PC-9 (cell line): Measurements from ENCODE around the gene FBH1. TPM values are rescaled to one million over a fixed set of nuclear protein-coding genes. Genes with fewer than 3 reads are reported as not detected.

Experiments used
- BruUV-seq: library from RNA; stranded (reverse); fragments of 400-500 nt; replicated peaks from 2 replicates; lab custom pipeline; 2021; lab: Mats Ljungman, UMichigan
- CTCF ChIA-PET: fragments of 300-600 bp; sonication (Branson Sonifier 250); formaldehyde crosslinking; loops from one replicate; lab custom pipeline; 2022; ENCODE audit warnings: antibody characterized with exemption; lab: Charles Lee
- POLR2A ChIA-PET: fragments of 300-600 bp; sonication (Branson Sonifier 250); formaldehyde crosslinking; loops from one replicate; lab custom pipeline; 2022; ENCODE audit warnings: antibody characterized with exemption; ENCODE audit not compliant: unreplicated experiment; lab: Charles Lee
- DNase-seq, 2 experiments: peaks; one replicate each; pipeline versions ENCODE4 v3.0.0 to v3.0.0-alpha.2; 2015 to 2022; ENCODE audit warnings: mixed read lengths in 1 of 2
- H2AFZ ChIP-seq: fragments of 200-600 bp; sonication (generic); 2 replicates; pipeline ENCODE4 v1.8.1; 2017; ENCODE audit warnings: antibody characterized with exemption
- H3F3A ChIP-seq: fragments of 200-600 bp; sonication (generic); 2 replicates; pipeline ENCODE4 v1.8.1; 2017; ENCODE audit warnings: antibody characterized with exemption, mild to moderate bottlenecking, low read depth; ENCODE audit not compliant: insufficient read depth
- H3K27ac ChIP-seq: fragments of 200-600 bp; sonication (generic); 2 replicates; pipeline ENCODE4 v1.6.1; 2016; ENCODE audit warnings: mixed run types
- H3K27me3 ChIP-seq: fragments of 200-600 bp; sonication (generic); 2 replicates; pipeline ENCODE4 v1.6.1; 2016; ENCODE audit warnings: low read depth, mixed run types; ENCODE audit not compliant: insufficient read depth
- H3K36me3 ChIP-seq: fragments of 200-600 bp; sonication (generic); 2 replicates; pipeline ENCODE4 v1.6.1; 2016; ENCODE audit warnings: low read depth, mixed run types
- H3K4me1 ChIP-seq: fragments of 200-600 bp; sonication (generic); replicated peaks from 2 replicates; pipeline ENCODE4 v1.6.1; 2016; ENCODE audit warnings: mixed run types; ENCODE audit not compliant: insufficient read depth
- H3K4me2 ChIP-seq: fragments of 200-600 bp; sonication (generic); 2 replicates; pipeline ENCODE4 v1.6.1; 2017; ENCODE audit warnings: mixed run types
- H3K4me3 ChIP-seq: fragments of 200-600 bp; sonication (generic); 2 replicates; pipeline ENCODE4 v1.6.1; 2016; ENCODE audit warnings: mixed run types
- H3K79me2 ChIP-seq: fragments of 200-600 bp; sonication (generic); 2 replicates; pipeline ENCODE4 v1.6.1; 2017; ENCODE audit warnings: low read depth, mixed run types
- H3K9me2 ChIP-seq: fragments of 200-600 bp; sonication (generic); 2 replicates; pipeline ENCODE4 v1.8.1; 2017; ENCODE audit warnings: mild to moderate bottlenecking; ENCODE audit not compliant: insufficient read depth
- H3K9me3 ChIP-seq: fragments of 200-600 bp; sonication (generic); 2 replicates; pipeline ENCODE4 v1.8.1; 2016; ENCODE audit warnings: low read depth; ENCODE audit not compliant: insufficient read depth
- H4K20me1 ChIP-seq: fragments of 200-600 bp; sonication (generic); 2 replicates; pipeline ENCODE4 v1.8.1; 2017; ENCODE audit not compliant: insufficient read depth
- CTCF ChIP-seq: fragments of 200-600 bp; sonication (generic); conservative IDR thresholded peaks from 2 replicates; pipeline ENCODE4 v1.6.1; 2017; ENCODE audit warnings: mixed run types, antibody characterized with exemption, mild to moderate bottlenecking, moderate library complexity
- EZH2 ChIP-seq: fragments of 200-600 bp; sonication (generic); IDR thresholded peaks from 2 replicates; pipeline ENCODE4 v1.8.0; 2017; ENCODE audit warnings: antibody characterized with exemption, low read depth
- intact Hi-C: fragments of 100-400 bp; cut with micrococcal nuclease; formaldehyde crosslinking; loops from one replicate; pipeline ENCODE4 v1.10.0; 2022; ENCODE audit not compliant: unreplicated experiment
- total RNA-seq: library from RNA; stranded (reverse); gene quantifications from 2 replicates; pipeline ENCODE4 v1.2.3, GENCODE V29; 2021

Gene FBH1
- total RNA-seq, 1 experiment from 2014 or later = 68.0 TPM

DNA sequence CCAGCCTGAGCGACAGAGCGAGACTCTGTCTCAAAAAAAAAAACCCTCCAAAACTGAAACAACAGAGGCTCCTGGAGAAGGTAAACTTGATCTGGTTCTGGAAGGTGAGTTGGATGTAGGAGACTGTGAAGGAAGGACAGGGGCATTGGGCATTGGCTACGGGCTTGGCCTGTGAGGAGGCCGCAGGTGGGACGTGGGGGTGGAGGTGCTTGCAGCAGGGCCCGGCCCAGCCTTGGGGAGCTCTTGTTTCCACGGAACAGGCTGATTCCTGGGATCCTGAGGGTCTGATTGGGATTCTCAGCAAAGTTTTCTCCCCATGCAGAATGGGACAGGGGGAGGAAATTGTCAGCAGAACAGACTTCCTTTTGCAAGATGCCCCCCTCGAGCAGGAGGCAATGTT lies 56.7 kb downstream of the FBH1 start:
- Histone ChIP-seq H3K79me2 (no peaks in the 10 kb centered on the region), H3K4me2 (no peak overlapping the region), H3K9me3 (no peaks in the 10 kb centered on the region), H3K36me3 (no peaks in the 10 kb centered on the region), H3K4me1 (peaks cover 17% of the 10 kb centered on the region), H3F3A (peaks cover 11% of the 10 kb centered on the region; the same call in 1 of the 2 replicates), H2AFZ (no peak overlapping the region), H3K27ac (no peak overlapping the region), H4K20me1 (no peaks in the 10 kb centered on the region), H3K9me2 (no peaks in the 10 kb centered on the region), H3K4me3 (no peak overlapping the region), H3K27me3 (no peaks in the 10 kb centered on the region)
- BruUV-seq = no TSS peak
- no peak for DNase-seq
- POLR2A ChIA-PET = interaction anchor here (0.6 kb wide), 1 partner anchor 12 kb away, joined by 3 read pairs; no protein-coding TSS in a partner anchor
- intact Hi-C loops = no loop called here
- TF ChIP-seq EZH2 (no peak), CTCF (no peak)
- CTCF ChIA-PET = no interaction called here

DNA sequence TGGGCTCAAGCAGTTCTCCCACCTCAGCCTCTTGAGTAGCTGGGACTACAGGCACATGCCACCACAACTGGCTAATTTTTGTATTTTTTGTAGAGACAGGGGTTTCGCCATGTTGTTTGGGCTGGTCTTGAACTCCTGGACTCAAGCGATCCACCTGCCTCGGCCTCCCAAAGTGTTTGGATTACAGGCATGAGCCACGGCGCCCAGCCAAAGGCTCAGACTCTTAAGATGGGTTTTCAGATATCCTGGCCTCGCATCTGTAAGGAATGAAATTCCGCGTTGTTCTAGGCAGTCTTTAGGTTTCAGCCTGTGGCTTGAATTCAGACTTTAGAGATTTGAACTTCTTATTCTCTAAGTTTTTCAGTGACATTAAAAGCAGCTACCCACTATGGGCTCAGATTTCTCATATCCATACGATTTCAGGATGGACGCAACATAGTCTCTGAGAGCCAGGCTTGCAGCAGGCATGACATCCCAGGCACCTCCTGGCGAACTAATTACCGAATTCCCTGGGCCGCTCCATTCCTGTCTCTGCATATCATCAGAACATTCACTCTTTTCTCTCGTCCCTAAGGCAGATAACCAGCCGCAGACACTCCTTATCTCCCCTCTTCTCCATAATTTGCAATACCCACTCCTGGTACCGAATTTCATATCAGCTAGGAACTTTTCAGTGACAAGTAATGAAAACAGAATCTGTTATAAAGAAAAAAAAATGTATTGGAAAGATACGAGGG lies 57.6 kb downstream of the FBH1 start:
- intact Hi-C loops = no loop called here
- DNase-seq = no peak
- Histone ChIP-seq H3K79me2 (no peaks in the 10 kb centered on the region), H3K9me2 (no peaks in the 10 kb centered on the region), H3K36me3 (no peaks in the 10 kb centered on the region), H4K20me1 (no peaks in the 10 kb centered on the region), H3K27me3 (no peaks in the 10 kb centered on the region), H3K4me2 (no peak overlapping the region), H3F3A (peaks cover 11% of the 10 kb centered on the region; the same call in 1 of the 2 replicates), H3K4me1 (peaks cover 17% of the 10 kb centered on the region), H2AFZ (no peak overlapping the region), H3K9me3 (no peaks in the 10 kb centered on the region), H3K4me3 (no peak overlapping the region), H3K27ac (no peak overlapping the region)
- POLR2A ChIA-PET = no interaction called here
- no peak for TF ChIP-seq CTCF
- no peak for TF ChIP-seq EZH2
- BruUV-seq = no TSS peak
- CTCF ChIA-PET = no interaction called here

- DNase-seq = no peak
- Histone ChIP-seq H3K9me2 (no peaks in the 10 kb centered on the region), H3F3A (peaks cover 11% of the 10 kb centered on the region; the same call in 1 of the 2 replicates), H3K4me2 (no peak overlapping the region), H3K36me3 (no peaks in the 10 kb centered on the region), H3K9me3 (no peaks in the 10 kb centered on the region), H4K20me1 (no peaks in the 10 kb centered on the region), H3K4me1 (peaks cover 17% of the 10 kb centered on the region), H3K79me2 (no peaks in the 10 kb centered on the region), H3K27me3 (no peaks in the 10 kb centered on the region), H2AFZ (no peak overlapping the region), H3K4me3 (no peak overlapping the region), H3K27ac (no peak overlapping the region)
- TF ChIP-seq CTCF = no peak
- ChIA-PET CTCF (no interaction called here), POLR2A (no interaction called here)
- no TSS peak for BruUV-seq
- intact Hi-C loops = no loop called here
Measured at GRCh38 chr10:5948208-5948585, 58.2 kb downstream of the FBH1 start.
